Measurements from ENCODE around the gene SUMO2.
"Not testable (repeated sequence)": the region's sequence is repeated elsewhere in the genome, so short reads cannot be mapped to it uniquely, and the experiment has no call there.

SUMO2 gene

GRCh38 chr17:75182569-75183436 is at the start of gene SUMO2:
TSS of gene SUMO2 (minus strand) at chr17:75182959. CDS start at chr17:75182834, 125 bp downstream.
- no peaks in the 10 kb centered on the region for H3K27me3 Mint-ChIP-seq
- H3K4me3 Mint-ChIP-seq = peak within 1 kb of the TSS; percentile 89
- peak within 1 kb of the TSS; percentile 93 for H3K27ac Mint-ChIP-seq
- DNase-seq (peak; percentile 97), ATAC-seq (peak; percentile 82)
- no peaks in the 10 kb centered on the region for H3K9me3 Mint-ChIP-seq
- H3K4me1 Mint-ChIP-seq = peaks cover 46% of the 10 kb centered on the region
- H3K36me3 Mint-ChIP-seq (ENCODE audit: low read depth) = peaks cover 29% of the 10 kb centered on the region

- Mint-ChIP-seq H3K4me1 (no peaks in the 10 kb centered on the region), H3K9me3 (no peaks in the 10 kb centered on the region), H3K27me3 (no peaks in the 10 kb centered on the region), H3K4me3 (no peak overlapping the region), H3K27ac (no peak overlapping the region), H3K36me3 (ENCODE audit: low read depth) (peaks cover 47% of the 10 kb centered on the region)
- no peak for ATAC-seq
- no peak for DNase-seq
Measured at GRCh38 chr17:75231741-75232464, 49.1 kb upstream of the SUMO2 start.

GRCh38 chr17:75231071-75231470 is 48.3 kb upstream of the SUMO2 start:
- H3K4me1 Mint-ChIP-seq = no peaks in the 10 kb centered on the region
- ATAC-seq (no peak), DNase-seq (no peak)
- H3K27me3 Mint-ChIP-seq = no peaks in the 10 kb centered on the region
- no peak overlapping the region for H3K4me3 Mint-ChIP-seq
- no peak overlapping the region for H3K27ac Mint-ChIP-seq
- no peaks in the 10 kb centered on the region for H3K9me3 Mint-ChIP-seq
- H3K36me3 Mint-ChIP-seq (ENCODE audit: low read depth) = peaks cover 50% of the 10 kb centered on the region

GRCh38 chr17:75228847-75229246 is 46.1 kb upstream of the SUMO2 start:
- no peak for DNase-seq
- Mint-ChIP-seq H3K27ac (no peak overlapping the region), H3K4me1 (peaks cover 3% of the 10 kb centered on the region), H3K27me3 (no peaks in the 10 kb centered on the region), H3K9me3 (no peaks in the 10 kb centered on the region), H3K36me3 (ENCODE audit: low read depth) (peaks cover 52% of the 10 kb centered on the region), H3K4me3 (no peak overlapping the region)
- no peak for ATAC-seq

- H3K27me3 Mint-ChIP-seq = no peaks in the 10 kb centered on the region
- H3K4me3 Mint-ChIP-seq = no peak overlapping the region
- H3K9me3 Mint-ChIP-seq = no peaks in the 10 kb centered on the region
- H3K4me1 Mint-ChIP-seq = peaks cover 3% of the 10 kb centered on the region
- DNase-seq = no peak
- no peak for ATAC-seq
- H3K36me3 Mint-ChIP-seq (ENCODE audit: low read depth) = peaks cover 52% of the 10 kb centered on the region
- no peak overlapping the region for H3K27ac Mint-ChIP-seq
Measured at GRCh38 chr17:75228305-75228704, 45.5 kb upstream of the SUMO2 start.

GRCh38 chr17:75227729-75228128 is 45.0 kb upstream of the SUMO2 start:
- H3K27ac Mint-ChIP-seq = no peak overlapping the region

GRCh38 chr17:75225016-75225415 is 42.3 kb upstream of the SUMO2 start:
- H3K27ac Mint-ChIP-seq = no peak overlapping the region
- no peak overlapping the region for H3K4me3 Mint-ChIP-seq
- H3K9me3 Mint-ChIP-seq = no peaks in the 10 kb centered on the region
- no peak for ATAC-seq
- peaks cover 42% of the 10 kb centered on the region for H3K36me3 Mint-ChIP-seq (ENCODE audit: low read depth)
- no peaks in the 10 kb centered on the region for H3K27me3 Mint-ChIP-seq
- H3K4me1 Mint-ChIP-seq = peaks cover 3% of the 10 kb centered on the region
- DNase-seq = no peak

More at GRCh38 chr17:75227729-75228128, 45.0 kb upstream of the SUMO2 start:
- ATAC-seq (no peak), DNase-seq (no peak)
- Mint-ChIP-seq H3K9me3 (no peaks in the 10 kb centered on the region), H3K4me3 (no peak overlapping the region), H3K4me1 (peaks cover 3% of the 10 kb centered on the region), H3K36me3 (ENCODE audit: low read depth) (peaks cover 51% of the 10 kb centered on the region), H3K27me3 (no peaks in the 10 kb centered on the region)

GRCh38 chr17:75219815-75220214 is 37.1 kb upstream of the SUMO2 start:
- no peak for DNase-seq
- Mint-ChIP-seq H3K36me3 (ENCODE audit: low read depth) (peaks cover 49% of the 10 kb centered on the region), H3K4me3 (no peak overlapping the region), H3K4me1 (peaks cover 2% of the 10 kb centered on the region), H3K9me3 (no peaks in the 10 kb centered on the region), H3K27ac (no peak overlapping the region), H3K27me3 (no peaks in the 10 kb centered on the region)
- no peak for ATAC-seq

GRCh38 chr17:75218131-75218530 is 35.4 kb upstream of the SUMO2 start:
- no peaks in the 10 kb centered on the region for H3K4me1 Mint-ChIP-seq

GRCh38 chr17:75209061-75209460 is 26.3 kb upstream of the SUMO2 start:
- H3K27me3 Mint-ChIP-seq = no peaks in the 10 kb centered on the region
- peaks cover 27% of the 10 kb centered on the region for H3K4me1 Mint-ChIP-seq
- no peaks in the 10 kb centered on the region for H3K9me3 Mint-ChIP-seq
- no peak overlapping the region for H3K4me3 Mint-ChIP-seq
- no peak for ATAC-seq
- H3K27ac Mint-ChIP-seq = no peak overlapping the region
- peaks cover 38% of the 10 kb centered on the region for H3K36me3 Mint-ChIP-seq (ENCODE audit: low read depth)
- DNase-seq = no peak

More at GRCh38 chr17:75218131-75218530, 35.4 kb upstream of the SUMO2 start:
- no peaks in the 10 kb centered on the region for H3K27me3 Mint-ChIP-seq
- H3K9me3 Mint-ChIP-seq = no peaks in the 10 kb centered on the region
- DNase-seq (no peak), ATAC-seq (no peak)
- no peak overlapping the region for H3K4me3 Mint-ChIP-seq
- no peak overlapping the region for H3K27ac Mint-ChIP-seq
- peaks cover 52% of the 10 kb centered on the region for H3K36me3 Mint-ChIP-seq (ENCODE audit: low read depth)

GRCh38 chr17:75208161-75208560 is 25.4 kb upstream of the SUMO2 start:
- peaks cover 27% of the 10 kb centered on the region for H3K4me1 Mint-ChIP-seq
- no peak for DNase-seq
- no peaks in the 10 kb centered on the region for H3K9me3 Mint-ChIP-seq
- peak overlapping the region; percentile 22 for H3K27ac Mint-ChIP-seq
- no peak for ATAC-seq
- no peak overlapping the region for H3K4me3 Mint-ChIP-seq
- H3K36me3 Mint-ChIP-seq (ENCODE audit: low read depth) = peaks cover 34% of the 10 kb centered on the region
- H3K27me3 Mint-ChIP-seq = no peaks in the 10 kb centered on the region

GRCh38 chr17:75207760-75208159 is 25.0 kb upstream of the SUMO2 start:
- DNase-seq = no peak
- ATAC-seq = no peak
- Mint-ChIP-seq H3K27me3 (no peaks in the 10 kb centered on the region), H3K4me1 (peaks cover 27% of the 10 kb centered on the region), H3K4me3 (no peak overlapping the region), H3K9me3 (no peaks in the 10 kb centered on the region), H3K27ac (no peak overlapping the region), H3K36me3 (ENCODE audit: low read depth) (peaks cover 32% of the 10 kb centered on the region)

GRCh38 chr17:75207050-75207407 is 24.3 kb upstream of the SUMO2 start:
- DNase-seq, H3K9me3 Mint-ChIP-seq, H3K27me3 Mint-ChIP-seq, ATAC-seq: not testable (repeated sequence)
- Mint-ChIP-seq H3K27ac (peak overlapping the region; percentile 95), H3K36me3 (ENCODE audit: low read depth) (peaks cover 29% of the 10 kb centered on the region), H3K4me1 (peaks cover 27% of the 10 kb centered on the region), H3K4me3 (peak overlapping the region; percentile 96)

- Mint-ChIP-seq H3K9me3 (no peaks in the 10 kb centered on the region), H3K27ac (peak overlapping the region; percentile 95), H3K4me3 (peak overlapping the region; percentile 96), H3K4me1 (peaks cover 29% of the 10 kb centered on the region), H3K27me3 (no peaks in the 10 kb centered on the region), H3K36me3 (ENCODE audit: low read depth) (peaks cover 24% of the 10 kb centered on the region)
- ATAC-seq (no peak), DNase-seq (no peak)
Measured at GRCh38 chr17:75205793-75206163, 23.0 kb upstream of the SUMO2 start.
